GM21447 (cell line): ENCODE results near the gene PAN3.
A peak's percentile ranks its signal among the peaks of the same experiment; 100 is the strongest.

Experiments used
- ATAC-seq: cut with Tn5 transposase; IDR thresholded peaks from one replicate; pipeline ENCODE4 v1.9.1; 2021; ENCODE audit not compliant: unreplicated experiment

Gene PAN3

GRCh38 chr13:28219408-28220099 lies 81.2 kb downstream of the PAN3 start:
- no peak for ATAC-seq

- ATAC-seq, result no peak
Measured at GRCh38 chr13:28220166-28220565, 81.8 kb downstream of the PAN3 start.

GRCh38 chr13:28229522-28230411 lies 91.4 kb downstream of the PAN3 start:
- ATAC-seq, result no peak

- ATAC-seq, result no peak
Measured at GRCh38 chr13:28231642-28232041, 93.3 kb downstream of the PAN3 start.

- ATAC-seq, result no peak
Measured at GRCh38 chr13:28237944-28238343, 99.6 kb downstream of the PAN3 start.

- no peak for ATAC-seq
Measured at GRCh38 chr13:28239374-28239773, 101.0 kb downstream of the PAN3 start.

- ATAC-seq, result no peak
Measured at GRCh38 chr13:28245465-28245864, 107.1 kb downstream of the PAN3 start.

- ATAC-seq, result no peak
Measured at GRCh38 chr13:28246891-28247290, 108.5 kb downstream of the PAN3 start.

GRCh38 chr13:28248080-28248479 lies 109.7 kb downstream of the PAN3 start:
- no peak for ATAC-seq

- no peak for ATAC-seq
Measured at GRCh38 chr13:28250542-28250941, 112.2 kb downstream of the PAN3 start.

- no peak for ATAC-seq
Measured at GRCh38 chr13:28251466-28251865, 113.1 kb downstream of the PAN3 start.

GRCh38 chr13:28252547-28252946 lies 114.2 kb downstream of the PAN3 start:
- ATAC-seq, result no peak

GRCh38 chr13:28257305-28257704 lies 119.0 kb downstream of the PAN3 start:
- no peak for ATAC-seq

- no peak for ATAC-seq
Measured at GRCh38 chr13:28258417-28258816, 120.1 kb downstream of the PAN3 start.

- ATAC-seq, result no peak
Measured at GRCh38 chr13:28267497-28267896, 129.2 kb downstream of the PAN3 start.

- peak; percentile 96 for ATAC-seq
Measured at GRCh38 chr13:28268800-28269223, 130.5 kb downstream of the PAN3 start.

- ATAC-seq, result no peak
Measured at GRCh38 chr13:28271056-28271840, 132.9 kb downstream of the PAN3 start.

- ATAC-seq, result no peak
Measured at GRCh38 chr13:28273919-28274318, 135.6 kb downstream of the PAN3 start.

- ATAC-seq, result no peak
Measured at GRCh38 chr13:28282451-28282850, 144.1 kb downstream of the PAN3 start.

GRCh38 chr13:28283600-28283999 lies 145.3 kb downstream of the PAN3 start:
- ATAC-seq, result no peak

GRCh38 chr13:28286263-28286662 lies 147.9 kb downstream of the PAN3 start:
- ATAC-seq, result no peak
